HCT116 (cell line): ENCODE measurements around the gene EPHA6.

Source experiments
- CTCF ChIP-seq, 3 experiments: fragments of 200-600 bp in 1 of 3; sonication (generic) in 1 of 3; IDR thresholded peaks in 2 of 3; conservative IDR thresholded peaks in 1 of 3; 2 replicates each; pipeline ENCODE4 v1.5.1; 2012 to 2017; ENCODE audit warnings: low read depth in 2 of 3, low read length in 2 of 3, antibody characterized with exemption in 1 of 3, borderline replicate concordance in 1 of 3, control low read depth in 1 of 3, mild to moderate bottlenecking in 1 of 3, mixed read lengths in 1 of 3, mixed run types in 1 of 3, moderate library complexity in 1 of 3; ENCODE audit not compliant: insufficient read depth in 1 of 3
- EZH2phosphoT487 ChIP-seq: fragments of 200-600 bp; IDR thresholded peaks from 2 replicates; pipeline ENCODE4 v1.6.1; 2018; ENCODE audit warnings: antibody characterized with exemption, borderline replicate concordance
- FOSL1 ChIP-seq: IDR thresholded peaks from 2 replicates; pipeline ENCODE4 v1.6.1; 2012; ENCODE audit warnings: low read depth
- POLR2A ChIP-seq: IDR thresholded peaks from 2 replicates; pipeline ENCODE4 v1.7.0; 2011; ENCODE audit warnings: borderline replicate concordance; ENCODE audit not compliant: insufficient read depth, insufficient read length; ENCODE audit errors: extremely low read depth

- TF ChIP-seq POLR2A: no peak
- no peak for TF ChIP-seq CTCF (IDR thresholded peaks at IDR 0.05 in 2 of 3, conservative IDR thresholded peaks at IDR 0.05 in 1 of 3; ENCODE audit: borderline replicate concordance in 1 of 3, insufficient read depth in 1 of 3, low read depth in 2 of 3, low read length in 2 of 3)
- TF ChIP-seq FOSL1: no peak
- TF ChIP-seq EZH2phosphoT487: no peak
Measured at GRCh38 chr3:97350971-97351370, 536.6 kb downstream of the EPHA6 start.
